Nephron progenitor cell (in vitro differentiated cells): ENCODE results near the gene LYPD3.

Experiments used
- DNase-seq: peaks from one replicate; pipeline ENCODE4 v3.0.0; 2021
- H3K27ac Mint-ChIP-seq: 2 replicates; pipeline ENCODE4 v1.8.0; 2021; ENCODE audit warnings: mild to moderate bottlenecking, moderate library complexity, mixed read lengths
- H3K27me3 Mint-ChIP-seq: 2 replicates; pipeline ENCODE4 v1.8.0; 2021; ENCODE audit warnings: mild to moderate bottlenecking, low read depth, mixed read lengths; ENCODE audit not compliant: poor library complexity
- H3K36me3 Mint-ChIP-seq: 2 replicates; pipeline ENCODE4 v1.8.0; 2021; ENCODE audit warnings: low read depth, mixed read lengths
- H3K4me1 Mint-ChIP-seq: 2 replicates; pipeline ENCODE4 v1.8.0; 2021; ENCODE audit warnings: mixed read lengths
- H3K4me3 Mint-ChIP-seq: 2 replicates; pipeline ENCODE4 v1.8.0; 2021; ENCODE audit warnings: mild to moderate bottlenecking, moderate library complexity, mixed read lengths
- H3K9me3 Mint-ChIP-seq: 2 replicates; pipeline ENCODE4 v1.8.0; 2021; ENCODE audit warnings: mild to moderate bottlenecking, moderate library complexity, mixed read lengths
- CTCF ChIP-seq: fragments of 200-600 bp; sonication (generic); IDR thresholded peaks from 2 replicates; pipeline ENCODE4 v1.5.0; 2021; ENCODE audit warnings: antibody characterized with exemption

LYPD3 gene

DNA sequence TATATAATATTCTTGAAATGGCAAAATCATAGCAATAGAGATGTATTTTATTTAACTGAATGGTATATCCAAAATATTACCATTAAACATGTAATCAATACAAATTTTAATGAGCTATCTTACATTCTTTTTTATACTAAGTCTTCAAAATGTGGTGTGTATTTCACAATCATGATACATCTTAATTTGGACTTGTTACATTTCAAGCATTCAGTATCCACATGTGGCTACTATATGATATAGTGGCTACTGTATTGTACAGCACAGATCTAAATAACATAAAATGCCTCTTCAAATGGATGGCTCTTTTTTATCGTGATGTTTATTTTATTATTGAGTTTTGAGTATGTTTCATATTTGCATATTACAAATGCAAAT lies 42.7 kb downstream of the LYPD3 start:
- no peaks in the 10 kb centered on the region for H3K36me3 Mint-ChIP-seq
- no peak overlapping the region for H3K4me3 Mint-ChIP-seq
- peaks cover 7% of the 10 kb centered on the region for H3K27me3 Mint-ChIP-seq
- H3K27ac Mint-ChIP-seq: no peak overlapping the region
- no peak for DNase-seq
- peaks cover 29% of the 10 kb centered on the region for H3K9me3 Mint-ChIP-seq
- no peaks in the 10 kb centered on the region for H3K4me1 Mint-ChIP-seq
- TF ChIP-seq CTCF: no peak

DNA sequence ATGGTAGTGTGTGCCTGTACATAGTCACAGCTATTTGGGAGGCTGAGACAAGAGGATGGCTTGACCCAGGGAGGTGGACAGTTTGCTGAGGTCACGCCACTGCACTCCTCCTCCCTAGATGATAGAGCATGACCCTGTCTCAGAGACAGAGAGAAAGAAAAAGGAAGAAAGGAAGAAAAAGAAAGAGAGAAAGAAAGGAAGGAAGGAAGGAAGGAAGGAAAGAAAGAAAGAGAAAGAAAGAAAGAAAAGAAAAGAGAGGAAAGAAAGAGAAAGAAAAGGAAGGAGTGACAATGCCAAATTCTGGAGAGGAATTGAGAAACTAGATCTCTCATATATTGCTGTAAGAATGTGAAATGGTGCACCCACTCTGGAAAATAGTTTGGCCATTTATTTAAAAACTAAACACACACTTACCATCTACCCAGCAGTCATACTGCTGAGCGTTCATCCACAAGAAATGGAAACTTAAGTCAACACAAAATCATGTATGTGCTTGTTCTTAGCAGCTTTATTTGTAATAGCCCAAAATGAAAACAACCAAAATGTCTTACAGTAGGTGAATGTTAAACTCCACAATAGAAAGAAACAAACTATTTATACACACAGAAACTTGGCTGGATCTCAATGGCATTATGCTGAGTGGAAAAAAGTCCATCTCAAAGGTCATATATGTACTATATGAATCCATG lies 43.3 kb downstream of the LYPD3 start:
- Mint-ChIP-seq H3K4me3 (no peak overlapping the region), H3K36me3 (no peaks in the 10 kb centered on the region), H3K9me3 (peaks cover 32% of the 10 kb centered on the region), H3K27ac (no peak overlapping the region), H3K27me3 (peaks cover 5% of the 10 kb centered on the region), H3K4me1 (no peaks in the 10 kb centered on the region)
- DNase-seq: no peak
- no peak for TF ChIP-seq CTCF

- Mint-ChIP-seq H3K27me3 (peaks cover 5% of the 10 kb centered on the region), H3K4me1 (no peaks in the 10 kb centered on the region), H3K4me3 (no peak overlapping the region), H3K27ac (no peak overlapping the region), H3K9me3 (peaks cover 40% of the 10 kb centered on the region), H3K36me3 (no peaks in the 10 kb centered on the region)
- TF ChIP-seq CTCF: no peak
- no peak for DNase-seq
Measured at GRCh38 chr19:43420954-43421353, 44.5 kb downstream of the LYPD3 start.

DNA sequence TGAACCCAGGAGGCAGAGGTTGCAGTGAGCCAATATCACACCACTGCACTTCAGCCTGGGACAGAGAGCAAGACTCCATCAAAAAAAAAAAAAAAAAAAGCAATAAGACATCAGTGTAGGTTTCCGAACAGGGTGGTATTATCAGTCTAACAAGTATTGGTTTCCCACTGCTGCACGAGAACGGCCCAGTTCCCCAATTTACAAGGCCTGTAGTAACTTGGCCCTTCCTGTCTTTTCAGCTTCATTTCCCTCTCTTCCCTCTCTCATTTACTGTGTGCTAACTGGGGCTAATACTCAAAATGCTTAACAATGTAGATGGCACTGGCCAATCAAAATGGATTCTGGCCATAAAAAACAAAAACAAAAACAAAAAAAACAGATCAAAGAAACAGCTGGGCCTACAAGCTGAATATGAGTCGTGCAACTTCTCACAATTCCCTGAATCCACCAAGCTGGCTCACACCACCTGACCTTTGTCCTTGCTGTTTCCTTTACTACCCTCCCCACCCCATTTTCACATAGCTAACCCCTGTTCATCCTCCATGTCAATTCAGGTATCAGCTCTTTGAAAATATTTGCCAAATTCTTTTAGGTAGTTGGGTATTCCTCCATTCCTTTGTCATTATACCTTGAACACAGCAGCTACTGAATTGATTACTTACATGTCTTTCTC lies 48.3 kb downstream of the LYPD3 start:
- H3K36me3 Mint-ChIP-seq: no peaks in the 10 kb centered on the region
- DNase-seq: no peak
- H3K4me3 Mint-ChIP-seq: no peak overlapping the region
- H3K27me3 Mint-ChIP-seq: peaks cover 5% of the 10 kb centered on the region
- H3K27ac Mint-ChIP-seq: peak overlapping the region; percentile 4
- no peak for TF ChIP-seq CTCF
- H3K9me3 Mint-ChIP-seq: peaks cover 74% of the 10 kb centered on the region
- no peaks in the 10 kb centered on the region for H3K4me1 Mint-ChIP-seq

GRCh38 chr19:43414554-43414953 lies 50.9 kb downstream of the LYPD3 start, which contains the start of gene TEX101:
TEX101 (plus strand) TSS chr19:43414890; CDS start chr19:43415920, 1,030 bp downstream.
- Mint-ChIP-seq H3K9me3 (peaks cover 79% of the 10 kb centered on the region), H3K27ac (no peak within 1 kb of the TSS), H3K4me1 (no peaks in the 10 kb centered on the region), H3K27me3 (no peaks in the 10 kb centered on the region), H3K36me3 (no peaks in the 10 kb centered on the region), H3K4me3 (no peak within 1 kb of the TSS)
- DNase-seq: no peak
- TF ChIP-seq CTCF: no peak

- Mint-ChIP-seq H3K36me3 (no peaks in the 10 kb centered on the region), H3K9me3 (peaks cover 77% of the 10 kb centered on the region), H3K27ac (no peak overlapping the region), H3K27me3 (no peaks in the 10 kb centered on the region), H3K4me3 (no peak overlapping the region), H3K4me1 (no peaks in the 10 kb centered on the region)
- DNase-seq: no peak
- TF ChIP-seq CTCF: no peak
Measured at GRCh38 chr19:43412441-43412840, 53.0 kb downstream of the LYPD3 start.
